GM23338 (cell line): ENCODE data around the gene ZCCHC14. TPM values are rescaled to one million over a fixed set of nuclear protein-coding genes. Genes with fewer than 3 reads are reported as not detected.

Source experiments
- ATAC-seq: fragments of 200-7000 bp; cut with Tn5 transposase; 3 replicates; pipeline ENCODE4 v1.9.1; 2020
- DNase-seq: peaks from one replicate; pipeline ENCODE4 v3.0.0-alpha.2; 2015; ENCODE audit warnings: low spot score
- H2AFZ ChIP-seq: fragments of 200-600 bp; sonication (generic); 2 replicates; pipeline ENCODE4 v1.8.0; 2016; ENCODE audit warnings: antibody characterized with exemption, mild to moderate bottlenecking, moderate library complexity
- H3F3A ChIP-seq: fragments of 200-600 bp; sonication (generic); replicated peaks from 2 replicates; pipeline ENCODE4 v1.8.0; 2017; ENCODE audit warnings: antibody characterized with exemption, mixed run types, low read depth
- H3K27ac ChIP-seq: fragments of 200-600 bp; sonication (generic); 2 replicates; pipeline ENCODE4 v1.6.1; 2016; ENCODE audit warnings: low read depth
- H3K27me3 ChIP-seq: fragments of 200-600 bp; sonication (generic); 2 replicates; pipeline ENCODE4 v1.8.0; 2016; ENCODE audit warnings: mild to moderate bottlenecking, mixed run types, moderate library complexity; ENCODE audit not compliant: insufficient read depth
- H3K36me3 ChIP-seq: fragments of 200-600 bp; sonication (generic); 2 replicates; pipeline ENCODE4 v1.8.0; 2016; ENCODE audit warnings: mild to moderate bottlenecking; ENCODE audit not compliant: insufficient read depth
- H3K4me1 ChIP-seq: fragments of 200-600 bp; sonication (generic); 2 replicates; pipeline ENCODE4 v1.8.0; 2016; ENCODE audit warnings: mild to moderate bottlenecking, moderate library complexity; ENCODE audit not compliant: insufficient read depth
- H3K4me2 ChIP-seq: fragments of 200-600 bp; sonication (generic); 2 replicates; pipeline ENCODE4 v1.7.1; 2017; ENCODE audit warnings: mixed run types
- H3K4me3 ChIP-seq: fragments of 200-600 bp; sonication (generic); 2 replicates; pipeline ENCODE4 v1.6.1; 2016; ENCODE audit warnings: mixed run types
- H3K79me2 ChIP-seq: fragments of 200-600 bp; sonication (generic); replicated peaks from 2 replicates; pipeline ENCODE4 v1.8.0; 2017; ENCODE audit warnings: mild to moderate bottlenecking; ENCODE audit not compliant: insufficient read depth
- H3K9me2 ChIP-seq: fragments of 200-600 bp; sonication (generic); 2 replicates; pipeline ENCODE4 v1.8.0; 2017; ENCODE audit not compliant: insufficient read depth
- H4K20me1 ChIP-seq: fragments of 200-600 bp; sonication (generic); replicated peaks from 2 replicates; pipeline ENCODE4 v1.8.0; 2017; ENCODE audit warnings: mild to moderate bottlenecking; ENCODE audit not compliant: insufficient read depth
- H3K27ac Mint-ChIP-seq: 2 replicates; pipeline ENCODE4 v1.8.0; 2020; ENCODE audit warnings: inconsistent platforms, mild to moderate bottlenecking, moderate library complexity, mixed read lengths
- H3K27me3 Mint-ChIP-seq: 3 replicates; pipeline ENCODE4 v1.8.0; 2022; ENCODE audit warnings: low read depth, mild to moderate bottlenecking, moderate library complexity, mixed read lengths, inconsistent platforms; ENCODE audit not compliant: insufficient read depth, poor library complexity
- H3K36me3 Mint-ChIP-seq: 3 replicates; pipeline ENCODE4 v1.8.0; 2021; ENCODE audit warnings: low read depth, mild to moderate bottlenecking, inconsistent platforms, moderate library complexity, mixed read lengths
- H3K4me1 Mint-ChIP-seq: 3 replicates; pipeline ENCODE4 v1.8.0; 2020; ENCODE audit warnings: mild to moderate bottlenecking, inconsistent platforms, mixed read lengths
- H3K4me3 Mint-ChIP-seq: 3 replicates; pipeline ENCODE4 v1.8.0; 2021; ENCODE audit warnings: moderate library complexity, mild to moderate bottlenecking, inconsistent platforms, mixed read lengths
- H3K9me3 Mint-ChIP-seq: 3 replicates; pipeline ENCODE4 v1.8.0; 2020; ENCODE audit warnings: moderate library complexity, mild to moderate bottlenecking, inconsistent platforms, mixed read lengths
- CREB1 ChIP-seq: fragments of 250-450 bp; sonication (Bioruptor Pico); IDR thresholded peaks from 2 replicates; pipeline ENCODE4 v1.5.0; 2020; ENCODE audit warnings: low read depth, mild to moderate bottlenecking, moderate library complexity
- EZH2 ChIP-seq: fragments of 200-600 bp; sonication (generic); IDR thresholded peaks from one replicate; pipeline ENCODE4 v1.8.0; 2017; ENCODE audit warnings: antibody characterized with exemption, mild to moderate bottlenecking, low read depth; ENCODE audit not compliant: unreplicated experiment
- EZH2phosphoT487 ChIP-seq: fragments of 200-600 bp; sonication (generic); IDR thresholded peaks from one replicate; pipeline ENCODE4 v1.8.1; 2018; ENCODE audit warnings: antibody characterized with exemption; ENCODE audit not compliant: unreplicated experiment
- JUNB ChIP-seq: IDR thresholded peaks from one replicate; pipeline ENCODE4 v1.6.1; 2016; ENCODE audit warnings: antibody characterized with exemption; ENCODE audit not compliant: unreplicated experiment
- NANOG ChIP-seq: IDR thresholded peaks from 2 replicates; pipeline ENCODE4 v1.6.1; 2016; ENCODE audit warnings: antibody characterized with exemption, borderline replicate concordance
- POLR2AphosphoS5 ChIP-seq: IDR thresholded peaks from 2 replicates; pipeline ENCODE4 v1.6.1; 2016; ENCODE audit warnings: antibody characterized with exemption, low read depth
- REST ChIP-seq: IDR thresholded peaks from one replicate; pipeline ENCODE4 v1.6.1; 2018; ENCODE audit warnings: antibody characterized with exemption; ENCODE audit not compliant: unreplicated experiment
- STAT1 ChIP-seq: IDR thresholded peaks from one replicate; pipeline ENCODE4 v1.6.1; 2016; ENCODE audit warnings: antibody characterized with exemption; ENCODE audit not compliant: unreplicated experiment
- ZNF114 ChIP-seq: fragments of 250-450 bp; sonication (Bioruptor Pico); IDR thresholded peaks from 2 replicates; pipeline ENCODE4 v1.5.0; 2020; ENCODE audit warnings: mild to moderate bottlenecking, moderate library complexity
- ZNF331 ChIP-seq: fragments of 250-450 bp; sonication (Bioruptor Pico); IDR thresholded peaks from 2 replicates; pipeline ENCODE4 v1.5.0; 2020; ENCODE audit warnings: low read depth, mild to moderate bottlenecking, moderate library complexity
- ZNF462 ChIP-seq: fragments of 250-450 bp; sonication (Bioruptor Pico); IDR thresholded peaks from 2 replicates; pipeline ENCODE4 v1.5.0; 2020; ENCODE audit warnings: mild to moderate bottlenecking, moderate library complexity
- polyA plus RNA-seq: library from polyadenylated mRNA; unstranded; fragments of >200 nt; fragmentation: Nextera tagmentation; extraction: Ambion mirVana; gene quantifications from 2 replicates; pipeline ENCODE4 v1.2.1, GENCODE V29; 2016
- total RNA-seq: library from RNA; depleted of rRNA; stranded (reverse); fragments of >200 nt; shearing (Covaris generic); gene quantifications from 2 replicates; pipeline ENCODE4 v1.2.3, GENCODE V29; 2014
- TF ChIP-seq, protein P1 (sequence below): IDR thresholded peaks from 2 replicates; pipeline ENCODE4 v1.6.1; 2016; ENCODE audit warnings: antibody characterized with exemption
- TF ChIP-seq, protein P2 (sequence below), 2 experiments: fragments of 200-600 bp in 1 of 2; sonication (generic) in 1 of 2; conservative IDR thresholded peaks; 2 replicates each; pipeline versions ENCODE4 v1.5.1 to v1.6.1; 2016 to 2017; ENCODE audit warnings: antibody characterized with exemption in 2 of 2, low read depth in 2 of 2, mild to moderate bottlenecking in 2 of 2, moderate library complexity in 1 of 2

The ZCCHC14 gene
- total and polyA plus RNA-seq, 2 experiments from 2014 or later = 6.8 to 22.4 TPM

- Histone ChIP-seq H2AFZ (no peak overlapping the region), H3K36me3 (no peaks in the 10 kb centered on the region), H3K9me2 (no peaks in the 10 kb centered on the region), H3K27ac (no peak overlapping the region), H3K4me2 (no peak overlapping the region), H3K4me1 (no peaks in the 10 kb centered on the region), H3F3A (no peaks in the 10 kb centered on the region), H3K27me3 (no peaks in the 10 kb centered on the region), H4K20me1 (peaks cover 29% of the 10 kb centered on the region; the same call in 1 of the 2 replicates), H3K4me3 (no peak overlapping the region), H3K79me2 (peaks cover 78% of the 10 kb centered on the region)
- ATAC-seq = no peak
- TF ChIP-seq NANOG = no peak
- TF ChIP-seq JUNB = no peak
- no peak for TF ChIP-seq EZH2phosphoT487
- TF ChIP-seq CREB1 = no peak
- no peak for TF ChIP-seq STAT1
- no peak for TF ChIP-seq ZNF114 (CRISPR knock-in tag)
- TF ChIP-seq, protein P1, sequence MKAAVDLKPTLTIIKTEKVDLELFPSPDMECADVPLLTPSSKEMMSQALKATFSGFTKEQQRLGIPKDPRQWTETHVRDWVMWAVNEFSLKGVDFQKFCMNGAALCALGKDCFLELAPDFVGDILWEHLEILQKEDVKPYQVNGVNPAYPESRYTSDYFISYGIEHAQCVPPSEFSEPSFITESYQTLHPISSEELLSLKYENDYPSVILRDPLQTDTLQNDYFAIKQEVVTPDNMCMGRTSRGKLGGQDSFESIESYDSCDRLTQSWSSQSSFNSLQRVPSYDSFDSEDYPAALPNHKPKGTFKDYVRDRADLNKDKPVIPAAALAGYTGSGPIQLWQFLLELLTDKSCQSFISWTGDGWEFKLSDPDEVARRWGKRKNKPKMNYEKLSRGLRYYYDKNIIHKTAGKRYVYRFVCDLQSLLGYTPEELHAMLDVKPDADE = no peak
- TF ChIP-seq EZH2 = no peak
- TF ChIP-seq REST = no peak
- no peak for TF ChIP-seq ZNF462
- TF ChIP-seq POLR2AphosphoS5 = no peak
- TF ChIP-seq, protein P2, sequence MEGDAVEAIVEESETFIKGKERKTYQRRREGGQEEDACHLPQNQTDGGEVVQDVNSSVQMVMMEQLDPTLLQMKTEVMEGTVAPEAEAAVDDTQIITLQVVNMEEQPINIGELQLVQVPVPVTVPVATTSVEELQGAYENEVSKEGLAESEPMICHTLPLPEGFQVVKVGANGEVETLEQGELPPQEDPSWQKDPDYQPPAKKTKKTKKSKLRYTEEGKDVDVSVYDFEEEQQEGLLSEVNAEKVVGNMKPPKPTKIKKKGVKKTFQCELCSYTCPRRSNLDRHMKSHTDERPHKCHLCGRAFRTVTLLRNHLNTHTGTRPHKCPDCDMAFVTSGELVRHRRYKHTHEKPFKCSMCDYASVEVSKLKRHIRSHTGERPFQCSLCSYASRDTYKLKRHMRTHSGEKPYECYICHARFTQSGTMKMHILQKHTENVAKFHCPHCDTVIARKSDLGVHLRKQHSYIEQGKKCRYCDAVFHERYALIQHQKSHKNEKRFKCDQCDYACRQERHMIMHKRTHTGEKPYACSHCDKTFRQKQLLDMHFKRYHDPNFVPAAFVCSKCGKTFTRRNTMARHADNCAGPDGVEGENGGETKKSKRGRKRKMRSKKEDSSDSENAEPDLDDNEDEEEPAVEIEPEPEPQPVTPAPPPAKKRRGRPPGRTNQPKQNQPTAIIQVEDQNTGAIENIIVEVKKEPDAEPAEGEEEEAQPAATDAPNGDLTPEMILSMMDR (conservative IDR thresholded peaks at IDR 0.05; ENCODE audit: low read depth in 2 of 2) = no peak
- no peak for TF ChIP-seq ZNF331 (CRISPR knock-in tag)
- no peak for DNase-seq
- no peak overlapping the region for H3K27ac Mint-ChIP-seq
- H3K4me1 Mint-ChIP-seq = peaks cover 28% of the 10 kb centered on the region
- H3K27me3 Mint-ChIP-seq = no peaks in the 10 kb centered on the region
- no peak overlapping the region for H3K4me3 Mint-ChIP-seq
- no peaks in the 10 kb centered on the region for H3K9me3 Mint-ChIP-seq
- H3K36me3 Mint-ChIP-seq = no peaks in the 10 kb centered on the region
Observed at GRCh38 chr16:87367529-87367928, 125.3 kb downstream of the ZCCHC14 start.
